Measurements from ENCODE around the gene SNORC.

DNA sequence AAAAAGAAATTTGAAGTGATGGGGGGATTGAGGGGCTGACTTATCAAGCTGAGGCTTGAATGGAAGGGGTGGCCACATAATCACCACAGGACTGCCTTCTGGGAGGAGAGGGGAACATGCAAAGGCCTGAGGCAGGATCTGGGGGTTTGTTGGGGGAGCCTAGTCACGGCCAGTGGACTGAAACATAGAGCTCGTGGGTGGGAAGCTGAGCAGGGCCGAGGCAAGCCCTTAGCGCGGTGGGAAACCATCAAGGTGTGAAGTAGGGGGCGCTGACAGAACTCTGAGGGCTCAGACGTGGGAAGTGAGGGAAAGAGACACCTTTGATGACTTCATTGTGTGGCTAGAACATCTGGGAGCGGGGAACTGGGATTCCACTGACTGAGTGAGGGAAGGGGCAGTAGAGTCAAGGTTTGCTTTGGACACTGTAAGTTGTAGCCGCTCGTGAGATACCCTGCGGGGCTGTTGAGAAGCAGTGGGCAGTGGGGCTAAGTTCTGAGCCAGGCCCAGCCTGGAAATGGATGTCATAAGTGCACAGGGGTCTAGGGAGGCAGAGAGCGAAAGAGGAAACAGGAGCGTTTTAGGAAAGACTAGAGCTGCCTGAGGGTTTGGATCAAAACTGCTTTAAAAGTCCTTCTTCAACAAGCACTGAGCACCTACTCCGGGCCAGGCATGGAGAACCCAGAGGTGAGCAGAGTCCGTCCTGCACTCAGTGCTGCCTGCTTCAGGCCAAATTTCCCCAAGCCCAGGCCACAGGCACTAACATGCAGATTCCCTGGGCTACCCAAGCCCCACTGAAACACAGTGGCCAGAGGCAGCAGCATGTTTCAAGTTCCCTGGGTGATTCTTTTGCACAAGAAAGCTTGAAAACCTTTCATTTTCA is 686 bp upstream of the SNORC start:
- TF ChIP-seq EP300 (IDR thresholded peaks at IDR 0.05) (no peak), POLR2AphosphoS5 (IDR thresholded peaks at IDR 0.05) (no peak), POLR2A (IDR thresholded peaks at IDR 0.05) (no peak)
- TF ChIP-seq, protein P1, sequence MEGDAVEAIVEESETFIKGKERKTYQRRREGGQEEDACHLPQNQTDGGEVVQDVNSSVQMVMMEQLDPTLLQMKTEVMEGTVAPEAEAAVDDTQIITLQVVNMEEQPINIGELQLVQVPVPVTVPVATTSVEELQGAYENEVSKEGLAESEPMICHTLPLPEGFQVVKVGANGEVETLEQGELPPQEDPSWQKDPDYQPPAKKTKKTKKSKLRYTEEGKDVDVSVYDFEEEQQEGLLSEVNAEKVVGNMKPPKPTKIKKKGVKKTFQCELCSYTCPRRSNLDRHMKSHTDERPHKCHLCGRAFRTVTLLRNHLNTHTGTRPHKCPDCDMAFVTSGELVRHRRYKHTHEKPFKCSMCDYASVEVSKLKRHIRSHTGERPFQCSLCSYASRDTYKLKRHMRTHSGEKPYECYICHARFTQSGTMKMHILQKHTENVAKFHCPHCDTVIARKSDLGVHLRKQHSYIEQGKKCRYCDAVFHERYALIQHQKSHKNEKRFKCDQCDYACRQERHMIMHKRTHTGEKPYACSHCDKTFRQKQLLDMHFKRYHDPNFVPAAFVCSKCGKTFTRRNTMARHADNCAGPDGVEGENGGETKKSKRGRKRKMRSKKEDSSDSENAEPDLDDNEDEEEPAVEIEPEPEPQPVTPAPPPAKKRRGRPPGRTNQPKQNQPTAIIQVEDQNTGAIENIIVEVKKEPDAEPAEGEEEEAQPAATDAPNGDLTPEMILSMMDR (IDR thresholded peaks at IDR 0.05) = no peak

All from suprapubic skin (tissue), 4 donors.